OCI-M1 (cell line): Measurements from ENCODE around the gene FOXD3.
"Not testable (repeated sequence)": the region's sequence is repeated elsewhere in the genome, so short reads cannot be mapped to it uniquely, and the experiment has no call there.

Experiments
- DNase-seq: peaks from one replicate; lab custom pipeline; 2025; lab: John Stamatoyannopoulos, UW

The FOXD3 gene

DNA sequence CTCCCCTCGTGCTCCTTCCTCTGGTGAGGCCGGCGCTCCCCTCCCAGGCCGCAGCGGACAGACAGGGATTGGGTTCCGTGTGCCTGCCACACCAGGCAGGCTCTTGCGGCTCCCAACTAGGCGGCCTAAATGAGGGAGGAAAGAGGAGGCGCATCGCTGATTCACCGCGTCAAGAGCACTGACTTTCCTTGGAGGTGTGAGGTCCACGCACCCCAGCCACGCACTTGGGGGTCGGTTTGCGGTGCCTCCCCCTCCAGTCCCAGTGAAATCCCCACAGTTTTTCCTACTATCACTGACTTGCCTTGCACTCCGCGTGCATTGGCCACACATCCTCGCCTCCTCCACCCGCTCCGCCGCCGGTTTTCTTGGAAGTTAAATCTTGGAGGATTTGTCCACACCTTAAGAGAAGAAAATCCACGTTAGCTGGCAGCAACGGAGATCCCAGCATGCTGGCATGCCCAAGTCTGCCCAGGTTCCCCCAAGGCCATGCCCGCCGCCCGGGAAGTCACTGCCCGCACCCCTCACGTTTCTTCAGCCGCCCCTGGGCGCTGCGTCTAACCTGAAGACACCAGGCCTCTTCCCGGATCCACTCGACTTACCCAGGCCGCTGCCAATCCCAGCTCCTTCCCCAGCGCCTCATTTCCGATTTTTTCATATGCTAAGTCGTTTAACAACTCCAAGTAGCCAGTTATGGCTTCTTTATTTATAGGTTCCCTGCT lies 1.1 kb upstream of the FOXD3 start:
- no peak for DNase-seq

- no peak for DNase-seq
Measured at GRCh38 chr1:63321785-63322113, 618 bp upstream of the FOXD3 start.

GRCh38 chr1:63322944-63323864 lies 837 bp downstream of the FOXD3 start:
- no peak for DNase-seq

- DNase-seq = no peak
Measured at GRCh38 chr1:63323865-63324778, 1.8 kb downstream of the FOXD3 start.

GRCh38 chr1:63324779-63325119 lies 2.4 kb downstream of the FOXD3 start:
- no peak for DNase-seq

DNA sequence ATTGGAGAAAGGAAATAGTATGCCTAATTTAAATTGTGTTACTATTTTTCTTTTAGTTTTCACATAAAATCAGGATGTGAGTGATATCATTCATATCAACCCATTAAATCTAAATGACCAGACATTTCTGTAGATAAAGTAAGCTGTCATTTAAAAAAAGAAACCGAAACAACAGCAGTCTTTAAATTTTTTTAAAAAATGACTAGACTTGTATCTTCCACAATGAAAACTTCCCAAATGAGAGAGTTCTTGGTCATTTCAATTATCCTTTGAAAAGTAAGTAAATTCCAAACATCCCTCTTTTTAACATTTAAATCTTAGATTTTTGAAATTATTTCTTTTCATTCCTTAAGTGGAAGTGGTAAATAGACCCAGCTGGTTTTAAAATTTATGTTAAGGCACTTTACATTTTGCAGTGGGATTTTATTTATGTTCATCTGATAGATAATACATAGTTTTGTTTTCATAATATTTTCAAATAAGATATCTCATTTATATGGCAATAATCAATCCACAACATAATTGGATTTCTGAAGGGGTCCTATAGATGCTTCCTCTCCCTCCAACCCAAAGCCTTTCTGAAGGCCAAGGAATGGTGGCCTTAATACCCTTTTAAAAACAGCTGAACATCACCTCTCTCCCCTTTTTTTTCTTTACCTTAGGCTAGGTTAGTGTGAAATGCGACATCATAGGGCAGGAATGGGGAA lies 3.1 kb downstream of the FOXD3 start:
- DNase-seq = peak; percentile 28

- no peak for DNase-seq
Measured at GRCh38 chr1:63326106-63326472, 3.7 kb downstream of the FOXD3 start.

DNA sequence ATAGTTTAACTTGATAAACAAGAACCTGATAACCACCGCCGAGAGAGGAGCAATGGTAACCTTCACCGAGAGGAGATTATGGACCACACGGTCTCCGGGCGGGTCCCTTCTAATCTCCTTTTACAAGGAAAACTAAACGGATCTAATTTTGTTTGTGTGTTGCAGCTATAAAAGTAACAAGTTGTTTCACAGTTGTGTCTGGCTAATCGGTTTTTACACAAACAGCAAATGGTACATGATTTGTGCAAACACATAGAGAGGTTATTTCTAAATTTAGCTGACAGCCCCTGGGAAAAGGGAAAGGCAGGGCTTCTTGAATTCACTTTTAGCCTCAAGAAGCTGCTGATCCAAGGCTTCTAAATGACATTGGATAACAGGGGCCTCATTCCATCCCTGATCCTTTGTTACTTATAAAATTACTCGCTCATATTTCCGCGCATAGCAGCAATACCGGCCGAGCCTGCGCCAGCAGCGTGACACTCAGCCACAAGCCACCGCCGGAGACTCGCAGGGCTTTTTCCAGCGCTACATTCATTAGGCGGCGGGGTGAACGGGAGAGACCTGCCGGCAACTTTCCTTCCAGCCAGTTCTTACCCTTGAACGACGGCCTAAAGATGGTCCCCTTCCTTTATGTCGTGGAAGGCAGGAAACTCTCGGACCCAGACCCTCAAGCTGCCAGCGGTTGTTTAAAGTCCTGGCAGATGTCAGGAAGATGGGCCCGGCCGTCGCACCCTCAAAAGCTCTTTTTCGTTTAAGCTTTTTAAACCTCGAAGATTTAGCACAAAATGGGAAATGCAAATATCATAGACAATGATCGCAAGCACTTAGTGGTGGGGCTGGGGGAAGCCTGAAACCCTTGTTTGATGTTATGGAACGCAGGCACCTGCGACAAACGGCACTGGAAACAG lies 4.4 kb downstream of the FOXD3 start:
- DNase-seq = peak; percentile 43

- DNase-seq = peak; percentile 84
Measured at GRCh38 chr1:63327417-63328054, 5.2 kb downstream of the FOXD3 start.

DNA sequence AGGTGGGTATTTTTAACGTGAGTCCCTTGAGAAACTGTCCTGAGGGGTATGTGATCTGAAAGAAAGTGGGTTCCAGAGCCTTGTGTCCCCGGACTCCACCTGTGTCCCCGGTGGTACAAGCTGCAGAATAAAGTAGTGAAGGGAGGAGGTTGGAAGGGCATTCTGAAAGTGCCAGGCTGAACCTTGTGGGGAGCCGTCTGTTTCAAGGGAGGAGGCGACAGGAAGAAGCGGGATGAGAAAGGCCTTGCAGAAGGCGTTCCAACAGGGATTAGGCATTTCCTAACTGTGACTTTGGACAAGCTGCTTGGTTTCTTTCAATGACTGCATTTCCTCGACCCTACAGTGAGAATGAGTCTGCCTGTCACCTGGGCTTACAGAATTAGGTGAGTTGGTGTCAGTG lies 5.8 kb downstream of the FOXD3 start:
- DNase-seq = no peak

- no peak for DNase-seq
Measured at GRCh38 chr1:63328781-63329180, 6.4 kb downstream of the FOXD3 start.

DNA sequence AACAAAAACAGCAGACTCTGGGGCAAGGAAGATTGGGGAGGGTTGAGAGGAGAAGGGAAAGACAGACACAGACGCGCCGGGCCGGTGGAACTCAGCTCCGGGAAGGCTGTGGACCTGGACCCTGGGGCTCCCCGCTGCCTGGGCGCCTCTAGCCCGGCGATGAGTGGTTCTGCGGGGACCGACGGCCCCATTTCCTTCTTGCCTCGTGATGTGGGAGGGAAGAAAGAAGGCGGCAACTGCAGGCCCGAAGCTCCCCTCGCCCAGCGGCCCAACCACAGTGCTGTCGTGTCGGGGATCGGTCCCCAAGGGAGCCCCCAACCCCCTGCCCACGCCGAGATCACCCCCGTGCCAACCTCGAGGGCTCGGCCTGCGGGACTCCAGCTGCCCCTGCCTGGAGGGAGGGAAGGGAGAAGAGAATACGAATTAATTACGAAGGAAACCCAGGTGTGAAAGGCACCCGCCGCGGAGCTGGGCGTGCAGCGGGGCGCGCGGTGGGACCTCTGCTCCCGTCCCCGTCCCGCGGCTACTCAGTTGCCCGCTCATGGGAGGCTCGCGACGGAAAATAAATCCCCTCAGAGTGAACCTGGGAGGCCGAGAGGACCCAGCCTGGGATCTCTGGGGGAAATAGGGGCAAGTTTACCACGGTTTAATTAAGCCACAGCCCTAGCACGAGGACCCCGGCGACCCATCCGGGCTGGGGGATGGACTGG lies 7.4 kb downstream of the FOXD3 start:
- no peak for DNase-seq

- DNase-seq = no peak
Measured at GRCh38 chr1:63330331-63330916, 8.1 kb downstream of the FOXD3 start.

- DNase-seq = no peak
Measured at GRCh38 chr1:63342402-63342801, 20.0 kb downstream of the FOXD3 start.

- no peak for DNase-seq
Measured at GRCh38 chr1:63343922-63344321, 21.6 kb downstream of the FOXD3 start.

DNA sequence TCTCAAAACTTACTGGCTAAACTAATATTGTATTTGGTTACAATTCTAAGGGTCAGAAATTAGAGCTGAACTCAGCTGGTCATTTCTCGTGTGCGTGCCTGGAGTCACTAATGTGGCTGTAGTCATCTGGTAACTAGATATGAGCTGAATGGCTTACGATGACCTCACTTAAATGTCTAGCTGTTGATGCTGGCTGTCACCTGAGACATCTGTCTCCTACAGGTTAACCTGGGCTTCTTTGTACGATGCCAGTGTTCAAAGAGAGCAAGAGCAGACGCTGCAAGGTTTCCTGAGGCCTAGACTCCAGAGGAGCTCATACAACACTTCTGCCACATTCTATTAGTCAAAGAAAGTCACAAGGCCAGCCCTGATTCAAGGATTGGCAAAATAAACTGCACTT lies 28.0 kb downstream of the FOXD3 start:
- DNase-seq = no peak

- DNase-seq = no peak
Measured at GRCh38 chr1:63352736-63353135, 30.4 kb downstream of the FOXD3 start.

GRCh38 chr1:63356234-63356633 lies 33.9 kb downstream of the FOXD3 start:
- DNase-seq = not testable (repeated sequence)

DNA sequence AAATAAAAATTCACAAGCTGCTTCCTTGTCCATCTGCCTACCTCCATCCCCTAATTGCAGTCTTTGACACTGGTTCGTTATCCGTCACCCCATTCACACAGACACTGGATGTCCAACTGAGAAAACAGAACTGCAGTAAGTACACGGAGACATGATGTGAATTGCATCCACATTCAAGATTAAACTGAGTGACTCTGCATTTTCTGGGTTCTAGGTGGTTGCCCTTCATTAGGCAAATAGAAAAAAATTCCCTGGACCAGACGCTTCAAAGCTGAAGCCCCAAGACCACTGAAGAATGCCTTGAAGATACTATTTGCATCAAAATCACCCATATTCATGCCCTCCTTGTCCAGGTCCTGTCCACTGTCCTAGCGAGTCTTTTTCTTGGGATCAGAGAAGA lies 37.2 kb downstream of the FOXD3 start:
- DNase-seq = no peak
